Panc1 (cell line): ENCODE results near the gene NDUFA13. TPM values are rescaled to one million over a fixed set of nuclear protein-coding genes. Genes with fewer than 3 reads are reported as not detected.

Experiments
- ATAC-seq: fragments of 200-7000 bp; cut with Tn5 transposase; 2 replicates; pipeline ENCODE4 v1.9.1; 2020; ENCODE audit warnings: mild to moderate bottlenecking, moderate library complexity
- BruUV-seq: library from RNA; stranded (reverse); fragments of 400-500 nt; replicated peaks from 2 replicates; lab custom pipeline; 2021; lab: Mats Ljungman, UMichigan
- CTCF ChIA-PET: fragments of 300-600 bp; sonication (Branson Sonifier 250); formaldehyde crosslinking; loops from one replicate; lab custom pipeline; 2022; ENCODE audit warnings: antibody characterized with exemption; lab: Charles Lee
- POLR2A ChIA-PET: fragments of 300-600 bp; sonication (Branson Sonifier 250); formaldehyde crosslinking; loops from one replicate; lab custom pipeline; 2022; ENCODE audit warnings: antibody characterized with exemption; lab: Charles Lee
- DNase-seq: peaks from one replicate; pipeline ENCODE4 v3.0.0-alpha.2; 2010; ENCODE audit warnings: low read depth, low spot score
- H3K27ac ChIP-seq: 2 replicates; pipeline ENCODE4 v1.5.1; 2011; ENCODE audit warnings: mild to moderate bottlenecking, low read length, inconsistent platforms
- H3K27me3 ChIP-seq: fragments of 200-500 bp; sonication (Bioruptor generic); 2 replicates; pipeline ENCODE4 v1.6.0; 2014; ENCODE audit warnings: low read length, inconsistent platforms; ENCODE audit not compliant: control insufficient read depth, insufficient read depth
- H3K36me3 ChIP-seq: fragments of 200-500 bp; sonication (Bioruptor generic); 2 replicates; pipeline ENCODE4 v1.5.1; 2014; ENCODE audit warnings: inconsistent platforms, mild to moderate bottlenecking, low read length, moderate library complexity; ENCODE audit not compliant: control insufficient read depth, insufficient read depth
- H3K4me1 ChIP-seq: 2 replicates; pipeline ENCODE4 v1.5.1; 2011; ENCODE audit warnings: inconsistent platforms, mild to moderate bottlenecking, low read length, moderate library complexity; ENCODE audit not compliant: control insufficient read depth, insufficient read depth
- H3K4me3 ChIP-seq, 2 experiments: 2 replicates each; pipeline ENCODE4 v1.5.1; 2011 to 2012; ENCODE audit warnings: low read depth in 2 of 2, low read length in 2 of 2, mild to moderate bottlenecking in 2 of 2, inconsistent platforms in 1 of 2, moderate library complexity in 1 of 2
- H3K9me3 ChIP-seq: fragments of 200-500 bp; sonication (Bioruptor generic); 2 replicates; pipeline ENCODE4 v1.5.1; 2014; ENCODE audit warnings: low read depth, mild to moderate bottlenecking, inconsistent platforms, low read length, moderate library complexity; ENCODE audit not compliant: control insufficient read depth, insufficient read depth
- CTCF ChIP-seq: fragments of 450-650 bp; IDR thresholded peaks from 2 replicates; pipeline ENCODE4 v1.5.1; 2017; ENCODE audit warnings: mild to moderate bottlenecking
- POLR2AphosphoS5 ChIP-seq: IDR thresholded peaks from 2 replicates; pipeline ENCODE4 v1.6.1; 2012; ENCODE audit warnings: mild to moderate bottlenecking, low read depth, low read length, moderate library complexity
- SIN3A ChIP-seq: IDR thresholded peaks from 2 replicates; pipeline ENCODE4 v1.6.1; 2012; ENCODE audit warnings: low read depth, mild to moderate bottlenecking, low read length, moderate library complexity, borderline replicate concordance; ENCODE audit not compliant: insufficient read depth
- TCF7L2 ChIP-seq: IDR thresholded peaks from 2 replicates; pipeline ENCODE4 v1.6.1; 2011; ENCODE audit warnings: mild to moderate bottlenecking, low read depth, low read length, inconsistent platforms
- in situ Hi-C: cut with HindIII; loops from 2 replicates; pipeline ENCODE4 v1.10.0; 2016; ENCODE audit warnings: low sequenced_read_pairs, low pct_unique_long_range_greater_than_20kb
- intact Hi-C: fragments of 100-400 bp; cut with micrococcal nuclease; formaldehyde crosslinking; loops from one replicate; pipeline ENCODE4 v1.10.0; 2022; ENCODE audit not compliant: unreplicated experiment
- total RNA-seq: library from RNA; stranded (reverse); gene quantifications from one replicate; pipeline ENCODE4 v1.2.1, GENCODE V29; 2021; ENCODE audit not compliant: unreplicated experiment
- TF ChIP-seq, protein P1 (sequence below), 2 experiments: IDR thresholded peaks; 2 replicates each; pipeline ENCODE4 v1.6.1; 2011 to 2012; ENCODE audit warnings: low read depth in 2 of 2, control low read depth in 1 of 2, low read length in 1 of 2, mild to moderate bottlenecking in 1 of 2, moderate library complexity in 1 of 2; ENCODE audit not compliant: insufficient read depth in 1 of 2

The NDUFA13 gene
- total RNA-seq, 1 experiment from 2014 or later = 287 TPM

DNA sequence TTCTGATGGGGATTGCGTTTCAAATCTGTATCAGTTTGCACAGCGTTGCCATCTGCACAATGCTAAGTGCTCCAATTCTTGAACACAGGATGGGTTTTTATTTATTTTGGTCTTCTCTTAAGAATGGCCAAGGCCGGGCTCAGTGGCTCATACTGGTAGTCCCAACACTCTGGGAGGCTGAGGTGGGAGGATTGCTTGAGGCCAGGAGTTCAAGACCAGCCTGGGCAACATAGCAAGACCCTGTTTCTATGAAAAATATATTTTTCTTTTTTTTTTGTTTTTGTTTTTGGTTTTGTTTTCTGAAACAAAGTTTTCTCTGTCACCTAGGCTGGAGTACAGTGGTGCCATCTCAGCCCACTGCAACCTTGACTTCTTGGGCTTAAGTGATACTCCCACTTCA lies 7.2 kb downstream of the NDUFA13 start:
- 0 out of 2 replicates have a peak, but pooled peaks cover 2% of the 10 kb centered on the region for H3K36me3 ChIP-seq
- H3K27ac ChIP-seq = no peak overlapping the region
- TF ChIP-seq, protein P1, sequence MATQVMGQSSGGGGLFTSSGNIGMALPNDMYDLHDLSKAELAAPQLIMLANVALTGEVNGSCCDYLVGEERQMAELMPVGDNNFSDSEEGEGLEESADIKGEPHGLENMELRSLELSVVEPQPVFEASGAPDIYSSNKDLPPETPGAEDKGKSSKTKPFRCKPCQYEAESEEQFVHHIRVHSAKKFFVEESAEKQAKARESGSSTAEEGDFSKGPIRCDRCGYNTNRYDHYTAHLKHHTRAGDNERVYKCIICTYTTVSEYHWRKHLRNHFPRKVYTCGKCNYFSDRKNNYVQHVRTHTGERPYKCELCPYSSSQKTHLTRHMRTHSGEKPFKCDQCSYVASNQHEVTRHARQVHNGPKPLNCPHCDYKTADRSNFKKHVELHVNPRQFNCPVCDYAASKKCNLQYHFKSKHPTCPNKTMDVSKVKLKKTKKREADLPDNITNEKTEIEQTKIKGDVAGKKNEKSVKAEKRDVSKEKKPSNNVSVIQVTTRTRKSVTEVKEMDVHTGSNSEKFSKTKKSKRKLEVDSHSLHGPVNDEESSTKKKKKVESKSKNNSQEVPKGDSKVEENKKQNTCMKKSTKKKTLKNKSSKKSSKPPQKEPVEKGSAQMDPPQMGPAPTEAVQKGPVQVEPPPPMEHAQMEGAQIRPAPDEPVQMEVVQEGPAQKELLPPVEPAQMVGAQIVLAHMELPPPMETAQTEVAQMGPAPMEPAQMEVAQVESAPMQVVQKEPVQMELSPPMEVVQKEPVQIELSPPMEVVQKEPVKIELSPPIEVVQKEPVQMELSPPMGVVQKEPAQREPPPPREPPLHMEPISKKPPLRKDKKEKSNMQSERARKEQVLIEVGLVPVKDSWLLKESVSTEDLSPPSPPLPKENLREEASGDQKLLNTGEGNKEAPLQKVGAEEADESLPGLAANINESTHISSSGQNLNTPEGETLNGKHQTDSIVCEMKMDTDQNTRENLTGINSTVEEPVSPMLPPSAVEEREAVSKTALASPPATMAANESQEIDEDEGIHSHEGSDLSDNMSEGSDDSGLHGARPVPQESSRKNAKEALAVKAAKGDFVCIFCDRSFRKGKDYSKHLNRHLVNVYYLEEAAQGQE (IDR thresholded peaks at IDR 0.05; ENCODE audit: insufficient read depth in 1 of 2, low read depth in 2 of 2, low read length in 1 of 2) = no peak
- TF ChIP-seq SIN3A = no peak
- no peak for TF ChIP-seq CTCF
- TF ChIP-seq TCF7L2 = no peak
- no peak for TF ChIP-seq POLR2AphosphoS5
- ChIA-PET CTCF (no interaction called here), POLR2A (no interaction called here)
- intact Hi-C loops = no loop called here
- H3K27me3 ChIP-seq = no peaks in the 10 kb centered on the region
- H3K4me3 ChIP-seq = no peak overlapping the region
- in situ Hi-C loops = no loop called here
- ATAC-seq = no peak
- DNase-seq = no peak
- H3K9me3 ChIP-seq = no peaks in the 10 kb centered on the region
- H3K4me1 ChIP-seq = no peaks in the 10 kb centered on the region; the same call in 1 of the 2 replicates
- BruUV-seq = no TSS peak

GRCh38 chr19:19524053-19524452 lies 8.0 kb downstream of the NDUFA13 start:
- Histone ChIP-seq H3K36me3 (0 out of 2 replicates have a peak, but pooled peaks cover 2% of the 10 kb centered on the region), H3K9me3 (no peaks in the 10 kb centered on the region), H3K27me3 (no peaks in the 10 kb centered on the region), H3K4me1 (no peaks in the 10 kb centered on the region; the same call in 1 of the 2 replicates), H3K4me3 (no peak overlapping the region), H3K27ac (no peak overlapping the region)
- CTCF ChIA-PET = no interaction called here
- ATAC-seq (no peak), DNase-seq (no peak)
- POLR2A ChIA-PET = no interaction called here
- intact Hi-C loops (no loop called here), in situ Hi-C loops (no loop called here)
- no TSS peak for BruUV-seq
- no peak for TF ChIP-seq TCF7L2
- TF ChIP-seq POLR2AphosphoS5 = no peak
- TF ChIP-seq SIN3A = no peak
- no peak for TF ChIP-seq CTCF
- TF ChIP-seq, protein P1 (IDR thresholded peaks at IDR 0.05; ENCODE audit: insufficient read depth in 1 of 2, low read depth in 2 of 2, low read length in 1 of 2) = no peak
